SH-SY5Y (cell line): ENCODE measurements around the gene ZG16B.

Experiments
- GATA2 ChIP-seq: IDR thresholded peaks from 2 replicates; pipeline ENCODE4 v1.6.1; 2011; ENCODE audit warnings: mild to moderate bottlenecking, low read depth, low read length
- GATA3 ChIP-seq: IDR thresholded peaks from 2 replicates; pipeline ENCODE4 v1.6.1; 2011; ENCODE audit warnings: low read depth, mild to moderate bottlenecking, low read length, moderate library complexity

DNA sequence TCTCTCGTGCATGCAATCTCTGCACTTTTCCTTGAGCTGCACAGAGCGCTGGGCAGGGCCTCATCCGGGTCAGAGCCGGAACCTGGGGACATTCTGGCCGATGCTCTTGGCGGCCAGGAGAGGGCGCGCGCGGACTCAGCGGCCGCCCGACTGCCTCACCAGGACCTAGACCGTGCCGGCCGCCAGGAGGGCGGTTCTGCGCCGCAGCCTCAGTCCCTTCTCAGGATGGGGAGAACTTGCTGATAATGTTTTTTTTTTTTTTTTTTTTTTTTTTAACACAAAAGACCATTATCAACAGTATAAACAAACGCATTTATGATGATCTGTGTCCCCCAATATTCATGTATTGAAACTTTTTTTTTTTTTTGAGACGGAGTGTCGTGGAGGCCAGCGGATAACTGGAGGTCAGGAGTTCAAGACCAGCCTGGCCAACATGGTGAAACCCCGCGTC lies 44.8 kb downstream of the ZG16B start:
- TF ChIP-seq GATA2: no peak
- TF ChIP-seq GATA3: no peak
